ENCODE measurements around the gene PLEKHA6.

DNA sequence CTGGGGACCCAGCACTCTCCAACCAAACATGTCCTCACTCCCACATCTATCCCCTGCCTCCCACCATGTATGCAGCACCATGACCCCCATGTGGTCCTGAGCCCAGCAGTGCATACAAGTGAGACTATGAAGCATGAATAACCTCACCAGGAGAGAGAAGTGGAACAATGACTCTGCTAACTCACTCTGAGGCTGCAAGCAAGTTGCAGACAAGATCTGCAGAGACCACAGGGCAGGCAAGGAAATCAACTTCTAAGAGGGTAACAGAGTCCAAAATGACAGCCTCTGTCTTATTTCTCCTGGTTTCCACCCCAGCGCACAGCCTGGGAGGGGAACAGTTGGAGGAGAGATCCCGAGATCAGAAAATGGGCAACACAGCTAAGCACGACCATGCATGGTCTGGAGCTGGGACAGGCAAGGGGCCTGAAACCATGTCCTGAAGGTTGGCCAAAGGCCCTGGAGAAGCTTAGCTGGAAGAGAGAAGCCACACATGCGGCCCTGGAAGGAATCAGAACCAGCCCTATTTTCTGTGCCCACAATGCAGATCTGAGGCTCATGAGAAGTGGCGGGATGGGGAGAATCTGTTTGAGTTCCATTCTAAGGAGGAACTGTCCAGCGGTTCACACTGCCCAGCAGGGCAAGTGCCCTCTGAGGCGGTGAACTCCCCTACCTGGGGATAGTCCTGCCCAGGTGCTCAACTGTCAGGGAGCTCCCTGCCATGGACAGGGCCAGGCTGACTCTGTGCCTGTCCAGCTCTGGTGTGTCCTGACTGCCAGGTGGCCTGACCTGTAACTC is 181.0 kb downstream of the PLEKHA6 start:
- TF ChIP-seq CTCF (IDR thresholded peaks at IDR 0.05 in 8 of 11, conservative IDR thresholded peaks at IDR 0.05 in 3 of 11): no peak
- no peak for TF ChIP-seq POLR2A (IDR thresholded peaks at IDR 0.05)
